GM12874 (cell line): ENCODE results near the gene PNKD.

Experiments used
- CTCF ChIP-seq: IDR thresholded peaks from 2 replicates; pipeline ENCODE4 v1.5.1; 2011; ENCODE audit warnings: low read depth, mild to moderate bottlenecking, control low read depth, low read length, moderate library complexity; ENCODE audit not compliant: insufficient read depth

PNKD gene

GRCh38 chr2:218329027-218329825, 58.9 kb downstream of the PNKD start:
- no peak for TF ChIP-seq CTCF

DNA sequence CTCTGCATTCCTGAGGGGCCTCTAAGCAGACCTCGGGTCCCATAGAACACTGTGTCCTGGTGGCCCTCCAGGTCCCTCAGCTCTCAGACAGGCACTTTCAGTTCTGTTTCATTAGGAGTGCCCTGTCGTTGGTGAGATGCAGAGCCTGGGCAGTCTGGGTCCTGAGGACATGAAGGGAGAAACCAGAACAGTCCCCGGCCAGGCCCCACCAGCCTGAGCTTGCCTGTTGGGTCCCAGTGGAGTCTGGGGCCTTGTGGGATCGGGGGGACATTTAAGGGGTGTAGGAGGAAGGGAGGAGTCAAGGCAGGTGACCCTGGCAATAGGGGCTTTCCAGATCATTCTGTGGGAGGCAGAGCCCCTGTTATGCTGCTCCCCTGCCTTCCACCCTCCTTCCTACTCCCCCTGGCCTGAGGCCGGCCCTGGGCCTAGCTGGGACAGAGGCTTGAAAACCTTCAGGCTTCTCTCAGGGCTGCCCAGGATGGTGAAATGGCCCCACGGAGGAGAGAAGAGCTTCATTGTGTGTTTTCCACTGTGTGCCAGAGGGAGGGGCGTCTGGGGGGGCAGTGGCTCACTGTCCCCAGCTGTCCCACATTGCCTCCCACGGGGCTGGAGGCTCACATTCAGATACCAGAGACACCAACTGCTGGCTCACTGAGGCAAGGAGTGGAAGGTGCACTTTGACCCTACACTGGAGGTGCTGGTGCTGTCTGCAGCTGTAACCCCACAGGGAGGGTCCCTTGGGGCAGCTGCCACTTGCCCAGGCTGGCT, 59.7 kb downstream of the PNKD start:
- no peak for TF ChIP-seq CTCF

DNA sequence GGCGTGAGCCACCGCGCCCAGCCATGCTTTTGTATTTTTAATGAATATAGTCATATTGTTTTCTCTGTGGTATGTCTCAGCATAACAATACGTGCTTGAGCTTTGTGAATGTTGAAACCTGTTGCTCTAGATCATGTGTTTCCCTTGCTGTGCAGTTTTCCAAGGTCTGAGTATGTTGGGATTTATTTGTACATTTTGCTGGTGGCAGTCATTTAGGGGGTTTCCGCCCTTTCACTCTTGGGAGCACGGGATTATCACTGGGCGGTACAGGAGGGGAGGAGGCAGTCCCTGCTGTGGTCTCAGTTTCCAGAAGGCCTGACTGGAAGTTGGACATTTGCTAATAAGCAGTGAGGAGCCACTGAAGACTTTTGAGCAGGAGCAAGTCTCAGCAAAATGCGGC, 61.4 kb downstream of the PNKD start:
- no peak for TF ChIP-seq CTCF

GRCh38 chr2:218332288-218332687, 62.0 kb downstream of the PNKD start:
- TF ChIP-seq CTCF = no peak

DNA sequence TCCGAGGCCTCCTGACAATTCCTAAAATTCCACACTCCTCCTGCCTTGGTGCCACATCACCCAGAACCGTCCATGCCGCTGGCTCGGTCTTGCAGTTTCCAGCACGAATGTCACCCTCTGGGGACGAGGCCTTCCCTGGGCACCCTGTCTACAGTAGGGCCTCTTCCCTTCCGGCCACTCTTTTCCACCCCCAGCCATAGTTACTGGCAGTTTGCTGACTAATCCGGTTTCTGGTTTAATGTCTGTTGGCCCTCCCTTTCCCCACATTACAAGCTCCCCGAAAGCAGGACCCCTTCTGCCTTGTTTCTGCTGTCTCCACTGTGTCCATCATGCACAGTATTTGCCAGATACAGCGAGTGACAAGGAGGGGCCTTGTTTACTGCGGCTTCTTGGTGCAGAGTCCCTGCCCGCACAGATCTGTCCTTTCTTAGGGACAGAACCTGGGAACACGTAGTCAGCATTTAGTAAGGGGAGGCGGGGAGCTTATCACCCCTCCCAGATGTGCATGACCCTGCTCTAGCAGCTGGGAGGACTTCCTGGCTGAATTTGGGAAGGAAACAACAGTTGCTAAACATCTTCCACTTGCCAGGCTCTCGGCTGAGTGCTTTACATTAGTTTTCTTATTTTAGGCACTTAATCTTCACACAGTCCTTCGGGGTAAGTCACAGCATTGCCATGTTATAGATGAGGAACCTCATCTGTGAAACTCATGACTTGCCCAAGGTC, 62.8 kb downstream of the PNKD start:
- no peak for TF ChIP-seq CTCF

GRCh38 chr2:218334531-218334930, 64.2 kb downstream of the PNKD start:
- no peak for TF ChIP-seq CTCF

DNA sequence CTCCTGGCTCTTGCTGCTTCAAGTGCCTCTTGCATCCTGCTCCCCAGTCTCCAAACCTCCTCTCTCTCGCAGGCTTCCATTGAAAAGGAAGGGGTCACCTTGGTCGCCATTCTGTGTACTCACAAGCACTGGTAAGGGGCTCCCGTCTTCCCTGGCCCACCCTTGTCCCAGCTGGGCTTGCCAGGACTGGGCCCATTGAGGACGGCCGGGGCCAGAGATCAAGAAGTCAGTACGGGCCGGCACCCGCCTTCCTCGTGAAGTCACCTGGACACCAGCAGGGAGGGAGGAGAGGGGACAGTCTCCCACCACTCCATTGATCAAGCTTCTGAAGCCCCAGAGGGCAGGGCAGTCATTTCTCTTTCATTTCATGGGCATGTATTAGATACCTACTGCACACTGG, 70.3 kb downstream of the PNKD start:
- TF ChIP-seq CTCF = no peak
